Muscle of arm (tissue), 14 donors: ENCODE data around the gene LTB4R. TPM values are rescaled to one million over a fixed set of nuclear protein-coding genes. Genes with fewer than 3 reads are reported as not detected.
A peak's percentile ranks its signal among the peaks of the same experiment; 100 is the strongest.

ENCODE experiments used
- DNase-seq: peaks from one replicate; pipeline ENCODE4 v3.0.0-alpha.2; 2013
- long read RNA-seq, 11 donors: transcript quantifications; one replicate each; lab custom pipeline, GENCODE V29; 2026
- polyA plus RNA-seq, 12 donors: library from polyadenylated mRNA; unstranded; fragments of 120-200 nt; gene quantifications; one replicate each; pipeline ENCODE4 v1.2.1, GENCODE V29; 2013; ENCODE audit not compliant: insufficient read length in 12 of 12

LTB4R gene
- polyA plus RNA-seq, result 10 to 100 TPM in 1 of 12 donors, 1 to 10 TPM in 9, not detected in 2; 2.2 to 15.8 (median 3.2) TPM
- long read RNA-seq, donor 1, partial matches to known transcripts, result 0 of 1 reads
- long read RNA-seq, donor 1, other reads (novel, unspliced or antisense), result 0 of 1 reads
- long read RNA-seq, donor 2, result 0 reads
- long read RNA-seq, donor 3, result 0 reads
- long read RNA-seq, donor 4, result 0 reads
- long read RNA-seq, donor 5, partial matches to known transcripts, result 0 of 4 reads
- long read RNA-seq, donor 5, other reads (novel, unspliced or antisense), result 0 of 4 reads
- long read RNA-seq, donor 6, result 0 reads
- long read RNA-seq, donor 7, partial matches to known transcripts, result 0 of 1 reads
- long read RNA-seq, donor 7, other reads (novel, unspliced or antisense), result 0 of 1 reads
- long read RNA-seq, donor 8, partial matches to known transcripts, result 0 of 3 reads
- long read RNA-seq, donor 8, other reads (novel, unspliced or antisense), result 0 of 3 reads
- long read RNA-seq, donor 9, result 0 reads
- long read RNA-seq, donor 10, full-length matches to known transcripts, result 1 of 1 reads
- long read RNA-seq, donor 10, partial matches to known transcripts, result 0 of 1 reads
- long read RNA-seq, donor 10, other reads (novel, unspliced or antisense), result 0 of 1 reads
- long read RNA-seq, donor 11, partial matches to known transcripts, result 0 of 1 reads
- long read RNA-seq, donor 11, other reads (novel, unspliced or antisense), result 0 of 1 reads

- peak; percentile 54 for DNase-seq
Observed at GRCh38 chr14:24310646-24311604, at the start of gene LTB4R. TSS of gene LTB4R (plus strand) at chr14:24311502. CDS start at chr14:24315652, 4,150 bp downstream.

- DNase-seq, result no peak
Observed at GRCh38 chr14:24261969-24262327, 49.4 kb upstream of the LTB4R start.

DNA sequence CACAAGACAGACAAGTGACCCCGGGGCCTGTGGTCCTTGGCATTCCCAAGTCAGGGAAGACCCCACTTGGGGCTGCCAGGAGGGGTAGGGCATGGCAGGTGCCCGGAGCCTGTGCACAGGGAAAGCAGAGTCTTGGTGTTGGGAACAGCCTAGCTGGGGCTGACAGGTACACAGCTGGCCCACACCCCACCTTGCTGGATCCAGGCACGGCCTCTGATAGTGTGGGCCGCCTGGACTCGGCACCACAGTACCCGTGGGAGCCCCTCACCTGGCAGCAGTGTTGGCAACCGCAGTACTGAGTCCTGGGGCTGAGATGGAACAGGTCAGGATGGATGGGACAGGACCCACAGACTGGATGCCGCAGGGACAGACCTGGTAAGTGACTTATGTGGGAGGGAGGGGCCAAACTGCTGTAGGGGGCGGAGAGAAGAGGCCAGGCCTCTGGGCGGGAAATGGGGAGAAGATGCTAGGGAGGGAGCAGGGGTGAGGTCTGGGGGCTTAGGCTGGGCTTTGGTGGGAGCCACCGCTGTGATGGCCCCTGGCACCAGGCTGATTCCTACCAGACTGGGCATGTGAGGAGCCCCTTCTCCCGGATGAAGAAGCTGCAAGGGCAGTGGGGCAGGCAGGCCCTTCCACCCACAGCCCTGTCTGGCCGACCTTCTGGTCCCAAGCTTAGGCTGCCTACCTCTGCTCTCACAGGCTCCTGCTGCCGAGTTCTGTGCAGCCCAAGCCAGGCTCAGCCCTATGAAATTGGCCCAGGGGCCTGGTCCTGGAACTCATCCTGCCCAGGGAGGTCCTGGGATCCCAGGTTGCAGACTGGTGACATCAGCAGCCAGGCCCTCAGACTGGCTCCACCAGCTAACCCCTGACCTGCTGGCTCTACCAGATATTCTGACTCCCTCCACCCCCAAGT lies 48.2 kb upstream of the LTB4R start, which contains the start of gene TGM1:
TSS of gene TGM1 (minus strand) at position 357 of the 913 bp plus-strand sequence. CDS start 825 bp downstream, outside the sequence.
- DNase-seq, result no peak

- no peak for DNase-seq
Observed at GRCh38 chr14:24263848-24264247, 47.5 kb upstream of the LTB4R start.

DNA sequence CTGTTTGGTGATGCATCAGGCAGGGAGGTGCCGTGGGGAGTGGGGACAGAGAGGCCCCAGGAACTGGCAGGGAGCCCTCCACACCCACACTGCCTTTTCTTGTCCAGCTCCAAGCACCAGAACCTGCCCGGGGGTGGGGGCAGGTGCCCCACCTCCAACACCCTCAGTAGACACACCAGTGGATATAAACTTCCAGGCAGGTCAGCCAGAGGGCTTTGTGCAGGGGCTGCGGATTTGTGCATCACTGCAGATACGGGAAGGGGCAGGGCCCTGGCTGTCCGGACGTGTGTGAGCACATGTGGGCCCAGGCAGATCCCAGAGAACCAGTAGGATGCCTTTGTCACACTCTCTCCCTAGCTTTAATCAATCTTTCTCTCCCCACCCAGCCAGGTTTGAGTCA lies 47.0 kb upstream of the LTB4R start:
- no peak for DNase-seq

DNA sequence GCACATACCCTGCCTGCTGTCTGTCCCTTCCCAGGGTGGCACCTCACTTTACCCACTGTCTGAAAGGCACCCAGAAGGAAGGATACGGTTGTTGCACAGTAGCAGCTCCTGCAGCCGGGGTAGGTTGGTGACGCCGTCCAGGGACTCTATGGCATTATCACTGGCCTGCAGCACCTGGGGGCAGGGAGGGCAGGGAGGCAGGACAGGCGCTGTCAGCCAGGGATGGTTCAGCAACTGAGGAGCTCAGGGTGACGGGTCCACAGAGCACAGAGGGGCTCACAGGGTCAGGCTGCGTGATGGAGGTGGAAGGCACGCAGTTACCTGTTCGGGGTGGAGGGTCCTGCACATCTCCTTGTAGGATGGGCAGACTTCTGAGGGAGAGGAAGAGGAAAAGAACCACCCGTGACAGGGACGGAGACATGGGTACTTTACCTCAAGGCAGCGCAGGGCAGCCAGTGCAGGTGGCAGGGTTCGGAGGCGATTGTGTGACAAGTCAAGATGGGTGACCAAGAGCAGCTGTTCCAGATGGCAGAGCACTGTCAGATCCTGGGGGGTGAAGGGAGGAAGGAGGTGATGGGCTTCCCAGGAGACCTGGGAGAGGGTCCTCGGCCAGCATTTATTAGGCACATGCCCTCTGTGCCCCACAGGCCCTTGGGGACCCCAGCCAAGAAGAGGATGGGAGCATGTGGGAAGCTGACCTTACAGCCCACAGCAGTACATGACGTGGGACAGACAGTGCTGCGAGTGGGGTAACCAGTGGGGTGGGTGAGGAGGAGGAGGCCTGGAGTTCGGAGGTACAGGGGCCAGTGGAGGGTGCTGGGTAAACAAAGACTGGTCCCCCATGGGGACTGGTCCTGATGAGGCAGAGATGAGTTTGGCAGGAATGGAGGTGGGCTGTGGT lies 44.7 kb upstream of the LTB4R start:
- DNase-seq, result no peak

DNA sequence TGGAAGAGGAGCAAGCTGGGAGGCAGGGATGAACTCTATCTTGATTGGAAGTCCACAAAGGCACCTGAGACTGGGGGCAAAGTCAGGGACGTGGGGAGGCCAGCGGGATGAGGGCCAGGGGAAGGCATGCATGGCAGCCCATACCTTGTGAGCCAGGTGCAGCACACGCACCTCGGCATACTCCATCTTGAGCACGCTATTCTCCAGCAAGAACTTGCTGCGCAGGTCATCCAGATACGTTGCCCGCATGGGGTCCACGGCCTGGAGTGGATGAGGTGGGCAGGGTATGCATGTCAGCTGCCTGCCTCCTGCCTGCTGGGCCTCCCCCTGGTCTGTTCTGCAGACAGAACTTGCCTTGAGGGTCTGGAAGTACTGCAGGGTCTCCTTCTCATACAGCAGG lies 43.8 kb upstream of the LTB4R start:
- DNase-seq, result no peak

DNA sequence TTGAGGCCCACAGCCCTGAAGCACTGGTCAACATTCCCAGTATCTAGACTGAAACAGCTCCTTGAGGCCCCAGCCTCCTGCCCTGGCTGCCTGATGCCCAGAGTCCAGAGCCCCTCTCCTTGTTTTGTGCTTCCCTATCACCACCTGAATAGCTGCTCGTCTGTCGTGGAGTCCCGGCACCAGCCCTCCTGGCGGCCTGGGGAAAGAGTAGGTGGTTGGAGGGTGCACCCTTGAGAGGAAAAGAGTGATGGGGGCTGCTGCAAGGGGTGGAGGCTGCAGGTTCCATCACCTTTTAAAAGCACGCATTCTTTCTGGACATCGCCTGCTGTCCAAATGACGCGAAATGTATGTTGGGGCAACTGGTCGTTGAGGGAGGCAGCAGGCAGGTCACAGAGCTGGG lies 43.1 kb upstream of the LTB4R start:
- DNase-seq, result no peak

DNA sequence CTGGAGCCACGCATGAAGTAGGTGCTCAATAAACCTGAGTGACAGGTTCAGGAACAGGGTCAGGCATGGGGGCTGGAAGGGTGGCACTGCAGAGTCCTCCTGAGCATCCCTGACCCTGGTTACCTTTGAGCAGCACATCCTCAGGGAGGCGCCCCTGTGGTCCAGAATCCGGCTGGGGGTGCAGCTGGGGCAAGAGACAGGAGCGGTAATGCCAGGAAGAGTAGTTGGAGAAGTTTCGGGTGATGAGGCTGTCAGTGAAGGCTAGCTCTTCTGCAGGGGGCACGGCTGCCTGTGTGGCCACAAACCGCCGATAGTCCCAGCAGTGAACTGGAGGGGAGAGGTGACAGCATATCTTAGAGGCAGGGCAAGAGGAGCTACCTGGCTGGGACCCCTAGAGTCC lies 41.9 kb upstream of the LTB4R start:
- no peak for DNase-seq

DNA sequence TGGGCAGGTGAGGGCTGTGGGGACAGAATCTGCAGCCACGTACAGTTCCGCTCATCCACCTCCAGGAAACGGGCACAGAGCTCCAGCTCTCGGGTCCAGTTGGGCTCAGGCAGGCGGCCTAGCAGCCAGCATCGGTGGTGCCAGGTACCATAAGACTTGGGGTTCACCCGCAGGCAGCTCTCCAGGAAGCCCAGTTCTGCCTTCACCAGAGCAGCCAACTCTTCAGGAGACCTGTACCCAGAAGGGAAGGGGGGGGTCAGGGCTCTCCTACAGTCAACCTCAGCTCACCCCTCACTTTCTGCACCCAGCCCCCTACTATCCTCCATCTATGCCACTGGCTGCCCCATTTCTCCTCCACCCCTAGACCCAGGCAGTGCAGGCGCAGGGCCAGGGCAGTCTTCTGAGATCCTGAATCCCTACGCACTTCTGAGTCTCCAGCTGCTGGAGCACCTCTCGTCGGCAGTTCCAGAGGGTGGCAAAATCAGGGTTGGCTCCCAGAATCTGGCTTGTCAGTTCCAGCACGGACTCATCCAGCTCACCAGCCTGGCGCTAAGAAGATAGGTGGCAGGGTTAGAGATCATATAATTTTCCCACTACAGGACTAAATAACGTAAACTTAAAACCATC lies 41.3 kb upstream of the LTB4R start:
- DNase-seq, result no peak

DNA sequence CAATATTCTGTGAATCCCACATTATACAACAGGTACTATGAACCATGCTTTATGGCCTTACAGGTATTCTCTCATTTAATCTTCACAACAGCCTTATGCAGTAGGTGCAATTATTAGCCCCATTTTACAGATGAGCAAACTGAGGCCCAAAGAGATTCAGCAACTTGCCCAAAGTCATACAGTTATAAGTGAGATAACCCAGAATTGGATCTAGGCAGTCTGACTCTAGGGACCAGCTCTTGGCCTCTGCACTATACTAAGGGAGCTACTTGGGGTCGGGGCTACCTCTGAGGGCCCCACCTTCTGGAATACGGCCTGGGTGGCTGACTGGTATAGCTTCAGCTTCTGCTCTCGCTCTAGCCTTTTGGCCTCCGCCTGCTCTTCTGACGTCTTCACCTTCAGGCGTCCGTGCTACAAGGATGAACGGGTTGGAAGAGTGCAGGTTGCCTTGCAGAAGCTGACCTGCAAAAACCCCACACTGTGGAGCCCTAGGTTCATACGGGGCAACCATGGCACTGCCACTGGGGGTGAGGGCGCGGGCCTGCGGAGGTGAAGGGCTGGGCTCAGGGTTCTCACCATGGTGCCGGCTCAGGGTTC lies 40.7 kb upstream of the LTB4R start:
- no peak for DNase-seq

DNA sequence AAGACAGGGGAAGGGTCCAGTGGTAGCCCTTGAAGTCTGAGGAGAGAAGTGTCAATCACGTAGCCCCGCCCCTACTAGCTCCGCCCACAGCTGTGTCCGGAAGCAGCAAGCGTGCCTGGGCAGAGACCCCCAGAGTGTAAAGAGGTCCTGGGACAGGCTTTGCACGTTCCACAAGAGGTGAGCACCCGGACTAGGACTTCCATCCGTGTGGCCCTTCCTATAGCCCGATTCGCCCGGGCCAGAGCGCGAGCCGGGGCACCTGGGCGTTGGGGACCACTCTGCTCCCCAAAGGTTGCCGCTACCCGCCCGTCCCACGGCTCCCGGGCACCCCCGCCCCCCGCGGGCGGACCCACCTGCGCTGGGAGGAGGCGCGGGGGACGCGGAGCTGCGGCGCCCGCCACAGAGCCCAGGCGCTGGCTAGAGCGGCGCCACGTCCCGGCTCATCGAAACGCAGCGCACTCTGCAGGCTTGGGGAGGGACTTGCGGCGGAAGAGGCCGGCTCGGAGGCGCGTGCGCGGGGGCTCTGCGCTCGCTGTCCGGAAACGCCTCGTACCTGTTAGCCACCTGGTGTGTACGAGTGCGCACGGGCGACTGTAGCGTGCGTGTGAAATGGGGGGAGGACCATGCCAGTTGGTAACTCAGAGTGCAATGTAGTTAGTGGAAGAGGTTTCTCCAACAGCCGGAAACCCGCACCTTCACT lies 40.0 kb upstream of the LTB4R start, which contains the start of gene RABGGTA:
TSS of gene RABGGTA (minus strand) at position 464 of the 700 bp plus-strand sequence. CDS start 482 bp downstream, outside the sequence.
- peak; percentile 89 for DNase-seq

DNA sequence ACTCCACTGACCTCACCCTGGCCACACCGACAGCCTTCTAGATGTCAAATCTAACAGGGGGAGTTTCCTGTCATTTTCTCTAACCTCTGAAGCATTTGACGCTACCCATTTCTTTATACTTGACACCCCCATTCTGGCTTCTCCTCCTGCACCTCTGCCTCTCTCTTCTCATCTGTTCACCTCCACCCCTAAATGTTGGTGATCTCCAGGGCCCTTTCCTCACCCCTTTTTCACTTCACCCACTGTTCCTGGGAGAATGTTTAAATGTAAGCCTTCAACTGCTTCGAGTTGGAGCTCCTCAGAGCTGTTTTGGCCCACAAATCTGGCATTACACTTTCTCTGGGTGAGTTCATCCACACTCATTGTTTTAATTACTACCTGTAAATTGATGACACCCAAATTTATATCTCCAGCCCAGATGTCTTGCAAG lies 39.5 kb upstream of the LTB4R start:
- no peak for DNase-seq

GRCh38 chr14:24272467-24272866 lies 38.8 kb upstream of the LTB4R start:
- DNase-seq, result no peak

GRCh38 chr14:24273422-24273998 lies 37.8 kb upstream of the LTB4R start:
- DNase-seq, result no peak

DNA sequence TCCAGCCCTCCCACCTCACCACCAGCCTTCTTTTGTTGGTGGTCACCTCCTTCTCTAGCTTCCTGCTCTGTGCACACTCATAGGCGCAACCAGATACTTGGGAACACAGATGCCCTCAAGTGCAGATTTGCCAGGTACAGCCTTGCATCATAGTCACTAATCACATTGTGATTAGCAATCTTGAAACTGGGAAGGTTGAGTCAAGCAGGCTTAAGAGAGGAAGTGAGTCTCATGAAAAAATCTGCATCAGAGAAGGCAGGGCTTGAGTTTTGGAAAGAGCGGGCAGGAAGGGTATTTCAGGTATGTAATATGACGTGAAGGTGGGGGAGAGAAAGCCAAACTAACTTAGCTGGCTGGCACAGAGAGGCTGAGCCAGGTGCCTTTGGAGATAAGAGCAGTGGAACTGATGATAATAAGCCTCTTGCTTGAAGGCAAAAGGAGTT lies 37.2 kb upstream of the LTB4R start:
- DNase-seq, result no peak

DNA sequence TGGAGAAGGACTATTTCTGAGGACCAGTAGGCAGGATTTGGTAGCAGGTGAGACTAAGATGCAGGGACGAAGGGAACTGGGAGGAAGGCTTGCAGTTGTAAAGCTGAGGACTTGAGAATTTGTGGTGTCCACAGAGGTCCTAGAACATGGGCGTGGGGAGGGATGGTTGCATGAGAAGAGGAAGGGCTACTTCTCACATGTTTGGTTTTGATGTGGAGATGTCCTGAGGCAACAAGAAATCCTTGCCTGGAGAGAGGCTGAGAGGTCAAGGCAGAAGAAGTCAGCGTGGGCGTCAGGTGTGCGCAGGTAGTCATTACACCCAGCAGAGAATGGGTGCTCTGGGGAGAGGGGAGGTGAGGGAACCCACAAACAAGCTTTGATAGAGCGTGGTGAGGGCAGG lies 34.2 kb upstream of the LTB4R start:
- DNase-seq, result no peak
